ENCODE measurements around the gene TNFAIP8L3. TPM values are rescaled to one million over a fixed set of nuclear protein-coding genes. Genes with fewer than 3 reads are reported as not detected.

TNFAIP8L3 gene
- 32.6 to 43.8 TPM (median 36.0 TPM) in 5 replicates for total RNA-seq (2022; extraction: Qiagen RNA extraction)

DNA sequence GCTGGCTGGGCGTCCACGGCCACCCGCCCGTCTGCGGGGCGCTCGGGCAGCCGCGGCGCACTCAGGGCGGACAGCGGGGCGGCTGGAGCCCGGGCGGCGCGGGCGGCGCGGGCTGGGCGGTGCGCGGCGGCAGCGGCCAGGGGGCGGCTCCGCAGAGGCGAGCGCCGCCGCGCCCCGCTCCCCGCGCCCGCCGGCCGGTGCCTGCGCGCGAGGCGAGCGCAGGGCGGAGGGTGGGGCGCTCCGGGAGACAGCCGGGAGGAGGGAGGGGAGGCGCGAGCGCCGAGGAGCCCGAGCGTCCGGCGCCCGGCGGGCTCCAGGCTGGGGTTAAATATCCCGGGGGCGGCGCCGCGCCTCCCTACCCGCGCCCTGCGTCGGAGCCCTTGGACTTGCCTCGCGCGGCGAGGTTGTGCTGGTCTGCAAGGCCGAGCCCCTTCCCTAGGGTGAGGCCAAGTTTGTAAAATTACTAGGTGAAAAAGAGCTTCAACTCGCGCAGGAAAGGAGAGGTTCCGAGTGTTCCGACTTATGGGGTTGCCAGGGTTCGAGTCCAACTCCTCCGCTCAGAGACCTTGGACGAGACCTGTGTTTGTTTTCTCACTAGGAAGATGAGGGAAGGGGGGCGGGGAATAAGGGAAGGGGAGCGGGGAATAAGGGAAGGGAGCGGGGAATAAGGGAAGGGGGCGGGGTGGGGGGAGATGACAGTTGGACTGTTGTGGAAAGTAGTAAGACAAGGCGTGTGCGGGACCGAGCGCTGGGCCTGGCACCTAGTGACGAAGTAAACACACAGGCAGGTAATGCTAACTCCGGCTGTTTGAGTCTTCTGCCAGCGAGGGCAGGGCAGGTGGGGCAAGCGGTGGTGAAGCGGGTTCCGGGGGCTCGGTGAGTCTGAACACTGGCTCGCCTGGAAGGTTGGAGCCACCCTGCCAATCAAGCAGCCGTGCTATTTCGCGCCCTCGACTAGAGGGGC lies at the start of gene TNFAIP8L3:
Gene TNFAIP8L3, minus strand, starts transcription at position 301 of the 964 bp plus-strand sequence. CDS start 311 bp downstream, outside the sequence.

Other genes with a start within 250 kb of the TNFAIP8L3 start
- gene AP4E1, start 186.2 kb downstream of the TNFAIP8L3 start, total RNA-seq (2022; extraction: Qiagen RNA extraction): 7.2 to 11.4 TPM (median 8.7 TPM) in 5 replicates
- 0.10 to 0.56 TPM (median 0.18 TPM) in 5 replicates for gene CYP19A1, start 243.7 kb upstream of the TNFAIP8L3 start, total RNA-seq (2022; extraction: Qiagen RNA extraction)
- gene GLDN, start 246.7 kb upstream of the TNFAIP8L3 start, total RNA-seq (2022; extraction: Qiagen RNA extraction): 0.03 to 0.08 TPM (median 0.05 TPM) in 3 of 5 replicates, not detected in the others